ENCODE measurements around the gene MCEMP1.

MCEMP1 gene

GRCh38 chr19:7692417-7693088 is 15.7 kb downstream of the MCEMP1 start:
- no peak for FAIRE-seq
- DNase-seq (ENCODE audit: insufficient read length, low spot score) = no peak

GRCh38 chr19:7694499-7694898 is 17.6 kb downstream of the MCEMP1 start:
- no peak for DNase-seq (ENCODE audit: insufficient read length, low spot score)

GRCh38 chr19:7697721-7698287 is 20.9 kb downstream of the MCEMP1 start:
- DNase-seq (ENCODE audit: insufficient read length, low spot score) (no peak), FAIRE-seq (no peak)

More at GRCh38 chr19:7694499-7694898, 17.6 kb downstream of the MCEMP1 start:
- no peak for FAIRE-seq

- FAIRE-seq (no peak), DNase-seq (ENCODE audit: insufficient read length, low spot score) (no peak)
Observed at GRCh38 chr19:7698583-7698982, 21.7 kb downstream of the MCEMP1 start.

GRCh38 chr19:7699003-7699402 is 22.1 kb downstream of the MCEMP1 start:
- DNase-seq (ENCODE audit: insufficient read length, low spot score) (no peak), FAIRE-seq (no peak)

- no peak for DNase-seq (ENCODE audit: insufficient read length, low spot score)
- FAIRE-seq = peak; percentile 93
Observed at GRCh38 chr19:7699417-7700401, 22.8 kb downstream of the MCEMP1 start.

- FAIRE-seq (no peak), DNase-seq (ENCODE audit: insufficient read length, low spot score) (no peak)
Observed at GRCh38 chr19:7701049-7701653, 24.3 kb downstream of the MCEMP1 start.

GRCh38 chr19:7701654-7702457 is 25.0 kb downstream of the MCEMP1 start, which contains the start of gene FCER2:
TSS of gene FCER2 (minus strand) at chr19:7702131. CDS start at chr19:7699760, 2,371 bp downstream.
- FAIRE-seq (peak; percentile 98), DNase-seq (ENCODE audit: insufficient read length, low spot score) (no peak)

GRCh38 chr19:7703332-7703731 is 26.4 kb downstream of the MCEMP1 start:
- DNase-seq (ENCODE audit: insufficient read length, low spot score) (no peak), FAIRE-seq (no peak)

- DNase-seq (ENCODE audit: insufficient read length, low spot score) (no peak), FAIRE-seq (no peak)
Observed at GRCh38 chr19:7704280-7705060, 27.6 kb downstream of the MCEMP1 start.

GRCh38 chr19:7705387-7706187 is 28.7 kb downstream of the MCEMP1 start:
- FAIRE-seq (peak; percentile 100), DNase-seq (ENCODE audit: insufficient read length, low spot score) (no peak)

- DNase-seq (ENCODE audit: insufficient read length, low spot score) = no peak
- peak; percentile 72 for FAIRE-seq
Observed at GRCh38 chr19:7706188-7706954, 29.5 kb downstream of the MCEMP1 start.

- FAIRE-seq = no peak
Observed at GRCh38 chr19:7706955-7707456, 30.1 kb downstream of the MCEMP1 start.

GRCh38 chr19:7709932-7710460 is 33.1 kb downstream of the MCEMP1 start:
- no peak for FAIRE-seq

More at GRCh38 chr19:7706955-7707456, 30.1 kb downstream of the MCEMP1 start:
- DNase-seq (ENCODE audit: insufficient read length, low spot score) = no peak

GRCh38 chr19:7710616-7711015 is 33.7 kb downstream of the MCEMP1 start:
- DNase-seq (ENCODE audit: insufficient read length, low spot score) = no peak
- FAIRE-seq = no peak

More at GRCh38 chr19:7709932-7710460, 33.1 kb downstream of the MCEMP1 start:
- no peak for DNase-seq (ENCODE audit: insufficient read length, low spot score)

- FAIRE-seq (no peak), DNase-seq (ENCODE audit: insufficient read length, low spot score) (no peak)
Observed at GRCh38 chr19:7715671-7716070, 38.8 kb downstream of the MCEMP1 start.

- DNase-seq (ENCODE audit: insufficient read length, low spot score) (no peak), FAIRE-seq (no peak)
Observed at GRCh38 chr19:7716762-7717161, 39.9 kb downstream of the MCEMP1 start.

Measured in GM19239 (cell line).